Panc1 (cell line): ENCODE results near the gene FSIP1. TPM values are rescaled to one million over a fixed set of nuclear protein-coding genes. Genes with fewer than 3 reads are reported as not detected.
A peak's percentile ranks its signal among the peaks of the same experiment; 100 is the strongest.

Source experiments
- ATAC-seq: fragments of 200-7000 bp; cut with Tn5 transposase; 2 replicates; pipeline ENCODE4 v1.9.1; 2020; ENCODE audit warnings: mild to moderate bottlenecking, moderate library complexity
- BruUV-seq: library from RNA; stranded (reverse); fragments of 400-500 nt; replicated peaks from 2 replicates; lab custom pipeline; 2021; lab: Mats Ljungman, UMichigan
- CTCF ChIA-PET: fragments of 300-600 bp; sonication (Branson Sonifier 250); formaldehyde crosslinking; loops from one replicate; lab custom pipeline; 2022; ENCODE audit warnings: antibody characterized with exemption; lab: Charles Lee
- POLR2A ChIA-PET: fragments of 300-600 bp; sonication (Branson Sonifier 250); formaldehyde crosslinking; loops from one replicate; lab custom pipeline; 2022; ENCODE audit warnings: antibody characterized with exemption; lab: Charles Lee
- DNase-seq: peaks from one replicate; pipeline ENCODE4 v3.0.0-alpha.2; 2010; ENCODE audit warnings: low read depth, low spot score
- H3K27ac ChIP-seq: 2 replicates; pipeline ENCODE4 v1.5.1; 2011; ENCODE audit warnings: mild to moderate bottlenecking, low read length, inconsistent platforms
- H3K27me3 ChIP-seq: fragments of 200-500 bp; sonication (Bioruptor generic); 2 replicates; pipeline ENCODE4 v1.6.0; 2014; ENCODE audit warnings: low read length, inconsistent platforms; ENCODE audit not compliant: control insufficient read depth, insufficient read depth
- H3K36me3 ChIP-seq: fragments of 200-500 bp; sonication (Bioruptor generic); 2 replicates; pipeline ENCODE4 v1.5.1; 2014; ENCODE audit warnings: inconsistent platforms, mild to moderate bottlenecking, low read length, moderate library complexity; ENCODE audit not compliant: control insufficient read depth, insufficient read depth
- H3K4me1 ChIP-seq: 2 replicates; pipeline ENCODE4 v1.5.1; 2011; ENCODE audit warnings: inconsistent platforms, mild to moderate bottlenecking, low read length, moderate library complexity; ENCODE audit not compliant: control insufficient read depth, insufficient read depth
- H3K4me3 ChIP-seq, 2 experiments: 2 replicates each; pipeline ENCODE4 v1.5.1; 2011 to 2012; ENCODE audit warnings: low read depth in 2 of 2, low read length in 2 of 2, mild to moderate bottlenecking in 2 of 2, inconsistent platforms in 1 of 2, moderate library complexity in 1 of 2
- H3K9me3 ChIP-seq: fragments of 200-500 bp; sonication (Bioruptor generic); 2 replicates; pipeline ENCODE4 v1.5.1; 2014; ENCODE audit warnings: low read depth, mild to moderate bottlenecking, inconsistent platforms, low read length, moderate library complexity; ENCODE audit not compliant: control insufficient read depth, insufficient read depth
- POLR2AphosphoS5 ChIP-seq: IDR thresholded peaks from 2 replicates; pipeline ENCODE4 v1.6.1; 2012; ENCODE audit warnings: mild to moderate bottlenecking, low read depth, low read length, moderate library complexity
- SIN3A ChIP-seq: IDR thresholded peaks from 2 replicates; pipeline ENCODE4 v1.6.1; 2012; ENCODE audit warnings: low read depth, mild to moderate bottlenecking, low read length, moderate library complexity, borderline replicate concordance; ENCODE audit not compliant: insufficient read depth
- TCF7L2 ChIP-seq: IDR thresholded peaks from 2 replicates; pipeline ENCODE4 v1.6.1; 2011; ENCODE audit warnings: mild to moderate bottlenecking, low read depth, low read length, inconsistent platforms
- in situ Hi-C: cut with HindIII; loops from 2 replicates; pipeline ENCODE4 v1.10.0; 2016; ENCODE audit warnings: low sequenced_read_pairs, low pct_unique_long_range_greater_than_20kb
- intact Hi-C: fragments of 100-400 bp; cut with micrococcal nuclease; formaldehyde crosslinking; loops from one replicate; pipeline ENCODE4 v1.10.0; 2022; ENCODE audit not compliant: unreplicated experiment
- total RNA-seq: library from RNA; stranded (reverse); gene quantifications from one replicate; pipeline ENCODE4 v1.2.1, GENCODE V29; 2021; ENCODE audit not compliant: unreplicated experiment
- TF ChIP-seq, protein P1 (sequence below), 2 experiments: IDR thresholded peaks; 2 replicates each; pipeline ENCODE4 v1.6.1; 2011 to 2012; ENCODE audit warnings: low read depth in 2 of 2, control low read depth in 1 of 2, low read length in 1 of 2, mild to moderate bottlenecking in 1 of 2, moderate library complexity in 1 of 2; ENCODE audit not compliant: insufficient read depth in 1 of 2
- TF ChIP-seq, protein P2 (sequence below): fragments of 450-650 bp; IDR thresholded peaks from 2 replicates; pipeline ENCODE4 v1.5.1; 2017; ENCODE audit warnings: mild to moderate bottlenecking

The FSIP1 gene
- total RNA-seq, 1 experiment from 2014 or later = 1.4 TPM

GRCh38 chr15:39785841-39786240 is 3.2 kb upstream of the FSIP1 start:
- in situ Hi-C loops (no loop called here), intact Hi-C loops (loop anchor here (2.0 to 10.0 kb wide), 2 partner anchors 89 to 249 kb away; partner anchors contain the start of gene SRP14)
- ChIA-PET CTCF (no interaction called here), POLR2A (interaction anchor here (0.7 kb wide), 1 partner anchor 398 kb away, joined by 3 read pairs; no protein-coding TSS in a partner anchor)
- Histone ChIP-seq H3K36me3 (no peaks in the 10 kb centered on the region), H3K4me1 (peaks cover 37% of the 10 kb centered on the region), H3K9me3 (no peaks in the 10 kb centered on the region), H3K4me3 (no peak overlapping the region; a peak in 1 of 4 replicates), H3K27me3 (no peaks in the 10 kb centered on the region), H3K27ac (no peak overlapping the region)
- no peak for ATAC-seq
- BruUV-seq = no TSS peak
- DNase-seq = no peak
- TF ChIP-seq, protein P1, sequence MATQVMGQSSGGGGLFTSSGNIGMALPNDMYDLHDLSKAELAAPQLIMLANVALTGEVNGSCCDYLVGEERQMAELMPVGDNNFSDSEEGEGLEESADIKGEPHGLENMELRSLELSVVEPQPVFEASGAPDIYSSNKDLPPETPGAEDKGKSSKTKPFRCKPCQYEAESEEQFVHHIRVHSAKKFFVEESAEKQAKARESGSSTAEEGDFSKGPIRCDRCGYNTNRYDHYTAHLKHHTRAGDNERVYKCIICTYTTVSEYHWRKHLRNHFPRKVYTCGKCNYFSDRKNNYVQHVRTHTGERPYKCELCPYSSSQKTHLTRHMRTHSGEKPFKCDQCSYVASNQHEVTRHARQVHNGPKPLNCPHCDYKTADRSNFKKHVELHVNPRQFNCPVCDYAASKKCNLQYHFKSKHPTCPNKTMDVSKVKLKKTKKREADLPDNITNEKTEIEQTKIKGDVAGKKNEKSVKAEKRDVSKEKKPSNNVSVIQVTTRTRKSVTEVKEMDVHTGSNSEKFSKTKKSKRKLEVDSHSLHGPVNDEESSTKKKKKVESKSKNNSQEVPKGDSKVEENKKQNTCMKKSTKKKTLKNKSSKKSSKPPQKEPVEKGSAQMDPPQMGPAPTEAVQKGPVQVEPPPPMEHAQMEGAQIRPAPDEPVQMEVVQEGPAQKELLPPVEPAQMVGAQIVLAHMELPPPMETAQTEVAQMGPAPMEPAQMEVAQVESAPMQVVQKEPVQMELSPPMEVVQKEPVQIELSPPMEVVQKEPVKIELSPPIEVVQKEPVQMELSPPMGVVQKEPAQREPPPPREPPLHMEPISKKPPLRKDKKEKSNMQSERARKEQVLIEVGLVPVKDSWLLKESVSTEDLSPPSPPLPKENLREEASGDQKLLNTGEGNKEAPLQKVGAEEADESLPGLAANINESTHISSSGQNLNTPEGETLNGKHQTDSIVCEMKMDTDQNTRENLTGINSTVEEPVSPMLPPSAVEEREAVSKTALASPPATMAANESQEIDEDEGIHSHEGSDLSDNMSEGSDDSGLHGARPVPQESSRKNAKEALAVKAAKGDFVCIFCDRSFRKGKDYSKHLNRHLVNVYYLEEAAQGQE (IDR thresholded peaks at IDR 0.05; ENCODE audit: insufficient read depth in 1 of 2, low read depth in 2 of 2, low read length in 1 of 2) = no peak
- TF ChIP-seq TCF7L2 (no peak), POLR2AphosphoS5 (no peak), SIN3A (no peak)
- TF ChIP-seq, protein P2, sequence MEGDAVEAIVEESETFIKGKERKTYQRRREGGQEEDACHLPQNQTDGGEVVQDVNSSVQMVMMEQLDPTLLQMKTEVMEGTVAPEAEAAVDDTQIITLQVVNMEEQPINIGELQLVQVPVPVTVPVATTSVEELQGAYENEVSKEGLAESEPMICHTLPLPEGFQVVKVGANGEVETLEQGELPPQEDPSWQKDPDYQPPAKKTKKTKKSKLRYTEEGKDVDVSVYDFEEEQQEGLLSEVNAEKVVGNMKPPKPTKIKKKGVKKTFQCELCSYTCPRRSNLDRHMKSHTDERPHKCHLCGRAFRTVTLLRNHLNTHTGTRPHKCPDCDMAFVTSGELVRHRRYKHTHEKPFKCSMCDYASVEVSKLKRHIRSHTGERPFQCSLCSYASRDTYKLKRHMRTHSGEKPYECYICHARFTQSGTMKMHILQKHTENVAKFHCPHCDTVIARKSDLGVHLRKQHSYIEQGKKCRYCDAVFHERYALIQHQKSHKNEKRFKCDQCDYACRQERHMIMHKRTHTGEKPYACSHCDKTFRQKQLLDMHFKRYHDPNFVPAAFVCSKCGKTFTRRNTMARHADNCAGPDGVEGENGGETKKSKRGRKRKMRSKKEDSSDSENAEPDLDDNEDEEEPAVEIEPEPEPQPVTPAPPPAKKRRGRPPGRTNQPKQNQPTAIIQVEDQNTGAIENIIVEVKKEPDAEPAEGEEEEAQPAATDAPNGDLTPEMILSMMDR = no peak

GRCh38 chr15:39785139-39785538 is 2.5 kb upstream of the FSIP1 start:
- no peaks in the 10 kb centered on the region for H3K9me3 ChIP-seq
- DNase-seq (no peak), ATAC-seq (no peak)
- no peak for TF ChIP-seq SIN3A
- TF ChIP-seq, protein P1 (IDR thresholded peaks at IDR 0.05; ENCODE audit: insufficient read depth in 1 of 2, low read depth in 2 of 2, low read length in 1 of 2) = no peak
- no peak for TF ChIP-seq POLR2AphosphoS5
- TF ChIP-seq, protein P2 = no peak
- no peak for TF ChIP-seq TCF7L2
- no peaks in the 10 kb centered on the region for H3K36me3 ChIP-seq
- no peaks in the 10 kb centered on the region for H3K27me3 ChIP-seq
- H3K4me1 ChIP-seq = peaks cover 37% of the 10 kb centered on the region
- in situ Hi-C loops = no loop called here
- POLR2A ChIA-PET = interaction anchor here (0.7 kb wide), 1 partner anchor 399 kb away, joined by 3 read pairs; no protein-coding TSS in a partner anchor
- H3K27ac ChIP-seq = peak overlapping the region; percentile 13; the same call in 1 of the 2 replicates
- BruUV-seq = no TSS peak
- no peak overlapping the region for H3K4me3 ChIP-seq
- CTCF ChIA-PET = no interaction called here
- intact Hi-C loops = loop anchor here (10.0 kb wide), 1 partner anchor 250 kb away; the partner anchor contains the start of gene SRP14
